Retinal pigment epithelial cell (primary cell): ENCODE data around the gene EZR.
"Not testable (repeated sequence)": the region's sequence is repeated elsewhere in the genome, so short reads cannot be mapped to it uniquely, and the experiment has no call there.

ENCODE experiments used
- DNase-seq: peaks from one replicate; pipeline ENCODE4 v3.0.0-alpha.2; 2010; ENCODE audit warnings: low read depth
- H3K4me3 ChIP-seq: 2 replicates; pipeline ENCODE4 v1.5.1; 2011; ENCODE audit warnings: mild to moderate bottlenecking, low read length, control low read depth, moderate library complexity
- TF ChIP-seq, protein P1 (sequence below): conservative IDR thresholded peaks from 2 replicates; pipeline ENCODE4 v1.5.1; 2011; ENCODE audit warnings: low read depth, low read length, control low read depth, inconsistent platforms

Gene EZR

DNA sequence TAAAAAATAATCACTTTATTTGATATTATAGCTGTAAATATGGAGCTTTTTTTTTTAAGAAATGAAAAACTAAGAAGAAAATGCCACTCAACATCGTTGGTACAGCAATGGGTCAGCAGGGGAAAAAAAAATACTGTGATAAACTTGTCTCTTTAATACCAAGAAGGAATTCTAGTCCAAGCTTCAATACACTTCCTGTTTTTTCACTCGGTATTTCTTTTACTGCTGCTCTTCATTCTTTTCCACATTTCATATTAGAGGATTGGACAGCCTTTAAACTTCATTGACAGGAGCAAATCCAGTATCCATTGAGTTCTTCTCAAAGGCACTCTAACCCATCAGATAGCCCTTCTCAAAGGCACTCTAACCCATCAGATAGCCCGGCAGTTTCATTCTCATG is 22.2 kb upstream of the EZR start:
- DNase-seq, result no peak
- TF ChIP-seq, protein P1, sequence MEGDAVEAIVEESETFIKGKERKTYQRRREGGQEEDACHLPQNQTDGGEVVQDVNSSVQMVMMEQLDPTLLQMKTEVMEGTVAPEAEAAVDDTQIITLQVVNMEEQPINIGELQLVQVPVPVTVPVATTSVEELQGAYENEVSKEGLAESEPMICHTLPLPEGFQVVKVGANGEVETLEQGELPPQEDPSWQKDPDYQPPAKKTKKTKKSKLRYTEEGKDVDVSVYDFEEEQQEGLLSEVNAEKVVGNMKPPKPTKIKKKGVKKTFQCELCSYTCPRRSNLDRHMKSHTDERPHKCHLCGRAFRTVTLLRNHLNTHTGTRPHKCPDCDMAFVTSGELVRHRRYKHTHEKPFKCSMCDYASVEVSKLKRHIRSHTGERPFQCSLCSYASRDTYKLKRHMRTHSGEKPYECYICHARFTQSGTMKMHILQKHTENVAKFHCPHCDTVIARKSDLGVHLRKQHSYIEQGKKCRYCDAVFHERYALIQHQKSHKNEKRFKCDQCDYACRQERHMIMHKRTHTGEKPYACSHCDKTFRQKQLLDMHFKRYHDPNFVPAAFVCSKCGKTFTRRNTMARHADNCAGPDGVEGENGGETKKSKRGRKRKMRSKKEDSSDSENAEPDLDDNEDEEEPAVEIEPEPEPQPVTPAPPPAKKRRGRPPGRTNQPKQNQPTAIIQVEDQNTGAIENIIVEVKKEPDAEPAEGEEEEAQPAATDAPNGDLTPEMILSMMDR, result no peak
- no peak overlapping the region for H3K4me3 ChIP-seq

DNA sequence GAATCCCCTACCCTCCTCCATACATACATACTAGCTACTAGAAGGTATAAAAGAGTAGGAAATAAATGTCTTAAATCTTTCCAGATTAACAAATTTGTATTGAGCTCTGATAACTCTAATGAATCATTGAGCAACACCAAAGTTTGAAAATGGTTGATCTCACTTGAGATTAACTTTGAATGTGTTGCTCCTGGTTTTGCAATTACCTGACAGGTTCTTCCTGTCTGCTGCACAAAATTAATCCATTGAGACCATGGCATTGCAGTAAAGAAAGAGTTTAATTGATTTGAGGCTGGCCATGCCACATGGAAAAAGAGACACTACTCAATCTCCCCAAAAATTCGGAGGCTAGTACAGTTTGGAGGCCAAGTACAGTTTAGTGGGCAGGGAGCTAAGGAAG is 21.3 kb upstream of the EZR start:
- H3K4me3 ChIP-seq, result no peak overlapping the region
- TF ChIP-seq, protein P1, result no peak
- DNase-seq, result no peak

DNA sequence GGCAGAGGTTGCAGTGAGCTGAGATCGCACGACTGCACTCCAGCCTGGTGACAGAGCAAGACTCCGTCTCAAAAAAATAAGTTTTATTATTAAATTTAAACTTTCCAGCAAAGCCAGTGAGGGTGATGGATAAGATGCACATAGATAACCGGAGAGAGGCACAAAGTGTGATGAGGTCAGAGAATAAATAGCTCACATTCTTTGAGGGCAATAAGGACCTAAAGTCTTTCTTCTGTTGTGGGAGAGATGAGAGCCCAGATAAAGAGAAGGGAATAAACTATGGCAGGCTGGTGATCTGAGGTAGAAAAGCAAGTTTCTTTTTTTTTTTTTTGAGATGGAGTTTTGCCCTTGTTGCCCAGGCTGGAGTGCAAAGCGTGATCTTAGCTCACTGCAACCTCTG is 20.6 kb upstream of the EZR start:
- H3K4me3 ChIP-seq, result no peak overlapping the region
- no peak for DNase-seq
- TF ChIP-seq, protein P1, result no peak

DNA sequence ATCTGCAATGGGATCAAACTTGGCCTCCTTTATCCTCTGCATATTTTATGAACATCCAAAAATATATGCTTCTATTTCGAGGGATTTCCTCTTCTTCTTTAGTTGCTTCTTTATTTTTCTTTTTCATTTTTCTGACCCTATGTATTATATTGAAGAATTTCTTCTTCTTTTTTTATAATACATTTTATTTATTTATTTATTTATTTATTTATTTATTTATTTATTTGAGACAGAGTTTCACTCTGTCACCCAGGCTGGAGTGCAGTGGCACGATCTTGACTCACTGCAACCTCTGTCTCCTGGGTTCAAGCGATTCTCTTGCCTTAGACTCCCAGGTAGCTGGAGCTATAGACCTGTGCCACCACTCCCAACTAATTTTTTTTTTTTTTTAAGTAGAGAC is 19.6 kb upstream of the EZR start:
- not testable (repeated sequence) for H3K4me3 ChIP-seq, DNase-seq

DNA sequence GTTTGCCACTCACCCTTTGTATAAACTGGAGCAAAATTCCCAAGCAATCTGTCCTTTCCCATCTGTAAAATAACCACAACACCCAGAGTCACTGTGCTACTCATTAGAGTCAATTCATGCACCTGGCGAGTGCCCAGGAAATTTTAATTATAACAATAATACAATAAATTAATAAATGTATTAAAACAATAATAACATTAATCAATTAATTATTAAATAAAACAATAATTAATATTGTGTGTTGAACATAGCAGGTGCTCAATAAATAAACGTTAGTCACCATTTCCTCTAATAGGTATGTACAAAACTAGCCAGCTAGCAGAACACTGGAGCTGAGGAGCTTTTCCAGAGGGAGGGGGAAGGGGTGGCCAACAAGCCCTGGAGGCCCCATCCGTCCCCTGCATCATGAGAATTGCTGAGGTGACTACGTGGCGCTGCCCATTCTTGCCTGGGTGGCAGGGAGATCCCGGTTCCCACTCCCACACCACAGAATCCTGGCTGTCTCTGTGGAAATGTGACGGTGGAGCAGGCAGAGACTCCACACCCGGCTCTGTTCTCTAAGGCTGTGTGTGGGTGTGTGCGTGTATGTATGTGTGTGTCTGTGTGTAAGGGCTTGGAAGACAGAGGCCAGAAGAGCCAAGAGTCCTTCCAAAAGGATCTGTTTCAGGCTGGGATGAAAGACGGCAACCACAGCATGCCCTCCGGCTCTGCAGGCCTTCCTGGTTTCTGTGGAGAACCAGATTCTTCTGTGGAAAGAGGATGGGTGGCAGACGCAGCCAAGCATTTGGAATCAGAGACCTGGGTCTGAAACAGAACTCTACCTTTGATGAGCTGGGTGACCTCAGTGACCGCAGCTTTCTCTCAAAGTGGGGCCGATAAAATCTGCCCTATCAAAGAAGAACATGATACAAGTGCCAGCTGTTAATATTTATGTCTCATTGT is 18.8 kb upstream of the EZR start:
- H3K4me3 ChIP-seq, result no peak overlapping the region
- DNase-seq, result no peak
- TF ChIP-seq, protein P1, result no peak

DNA sequence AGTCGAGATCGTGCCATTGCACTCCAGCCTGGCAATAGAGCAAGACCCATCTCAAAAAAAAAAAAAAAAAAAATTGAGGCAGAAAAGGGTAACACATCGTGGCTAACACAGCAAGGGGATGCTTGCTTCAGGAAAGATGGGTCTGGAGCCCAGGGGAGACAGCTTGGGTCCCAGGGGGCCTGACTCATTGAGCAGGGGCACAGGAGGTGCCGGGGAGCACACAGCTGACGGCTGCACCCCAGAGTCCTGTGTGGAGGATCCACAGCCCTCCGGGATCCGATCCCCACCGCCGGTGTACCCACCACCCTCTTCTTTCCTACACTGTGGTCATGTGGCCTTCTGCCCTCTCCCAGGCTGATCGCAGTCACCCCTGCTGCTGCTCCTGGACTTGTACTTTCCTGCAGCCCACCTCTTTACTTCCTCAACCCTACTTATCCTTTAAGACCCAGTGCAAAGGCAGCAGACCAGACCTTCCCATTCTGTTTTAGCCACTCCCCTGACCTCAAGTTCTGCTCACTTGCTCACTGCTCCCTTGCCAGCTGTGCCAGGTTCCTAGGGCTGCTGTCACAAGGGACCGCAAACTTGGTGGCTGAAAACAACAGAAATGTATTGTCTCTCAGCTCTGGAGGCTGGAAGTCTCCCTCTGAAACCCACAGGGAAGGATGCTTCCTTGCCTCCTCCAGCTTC is 17.6 kb upstream of the EZR start:
- TF ChIP-seq, protein P1, result no peak
- no peak overlapping the region for H3K4me3 ChIP-seq
- DNase-seq, result no peak

DNA sequence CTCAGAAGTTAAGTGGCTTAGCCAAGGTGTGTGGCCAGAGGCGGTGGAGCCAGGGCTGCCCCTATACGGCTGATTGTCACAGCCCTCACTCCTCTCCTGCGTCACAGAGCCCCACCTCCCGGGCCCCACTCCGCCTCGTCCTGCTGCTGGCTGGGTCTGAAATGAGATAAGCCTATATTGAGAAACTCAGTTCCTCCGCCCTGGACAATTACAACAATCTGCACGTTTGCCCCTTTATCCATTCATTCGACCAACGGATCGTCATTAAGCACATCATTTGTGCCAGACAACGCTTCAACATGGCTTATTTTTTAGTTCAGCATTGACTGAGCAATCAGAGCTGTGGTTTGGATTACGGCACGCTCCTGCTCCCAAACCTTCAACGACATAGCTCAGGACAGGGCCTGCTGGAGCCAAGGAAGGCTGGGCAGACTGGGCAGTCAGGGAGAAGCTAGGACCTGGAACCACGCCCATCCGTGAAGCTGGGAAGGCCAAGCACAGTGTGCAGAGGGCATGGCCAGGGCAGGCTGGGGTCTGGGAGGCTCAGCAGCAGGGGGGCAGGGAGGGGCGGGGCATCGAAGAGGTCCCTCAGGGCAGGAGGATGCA is 16.6 kb upstream of the EZR start:
- H3K4me3 ChIP-seq, result peak overlapping the region; percentile 23
- DNase-seq, result no peak
- TF ChIP-seq, protein P1, result no peak
